HPDE6-E6E7 (cell line): Measurements from ENCODE around the gene SLC28A2.

Source experiments
- DNase-seq: peaks from one replicate; pipeline ENCODE4 v3.0.0; 2011; ENCODE audit warnings: missing footprints; ENCODE audit errors: extremely low spot score

The SLC28A2 gene

DNA sequence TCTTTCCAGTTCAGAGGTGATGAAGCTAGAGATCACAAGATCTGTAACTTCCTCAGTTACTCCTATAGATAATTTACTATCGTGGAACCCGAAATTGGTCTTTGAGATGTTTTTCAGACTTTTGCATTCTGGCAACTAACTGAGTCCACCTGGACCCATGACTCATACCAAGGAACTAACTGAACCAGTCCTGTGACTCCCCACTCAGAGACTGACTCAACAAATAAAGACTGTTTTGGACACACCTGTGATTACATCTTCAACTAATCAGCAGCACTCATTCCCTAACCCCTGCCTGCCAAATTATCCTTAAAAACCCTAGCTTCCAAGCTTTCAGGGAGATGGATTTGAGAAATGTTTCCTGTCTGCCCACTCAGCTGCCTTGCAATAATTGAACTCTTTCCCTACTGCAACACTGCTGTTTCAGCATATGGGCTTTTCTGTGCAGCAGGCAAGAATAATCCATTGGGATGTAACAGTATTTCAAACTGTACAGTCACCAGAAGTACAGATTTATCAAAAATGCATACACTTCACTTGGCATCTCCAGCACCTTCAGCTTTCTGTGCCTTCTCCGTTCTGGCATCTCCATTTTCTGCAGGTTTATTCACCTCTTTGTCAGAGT lies 68.7 kb downstream of the SLC28A2 start:
- peak; percentile 26 for DNase-seq

GRCh38 chr15:45326280-45326679 lies 74.2 kb downstream of the SLC28A2 start:
- no peak for DNase-seq

DNA sequence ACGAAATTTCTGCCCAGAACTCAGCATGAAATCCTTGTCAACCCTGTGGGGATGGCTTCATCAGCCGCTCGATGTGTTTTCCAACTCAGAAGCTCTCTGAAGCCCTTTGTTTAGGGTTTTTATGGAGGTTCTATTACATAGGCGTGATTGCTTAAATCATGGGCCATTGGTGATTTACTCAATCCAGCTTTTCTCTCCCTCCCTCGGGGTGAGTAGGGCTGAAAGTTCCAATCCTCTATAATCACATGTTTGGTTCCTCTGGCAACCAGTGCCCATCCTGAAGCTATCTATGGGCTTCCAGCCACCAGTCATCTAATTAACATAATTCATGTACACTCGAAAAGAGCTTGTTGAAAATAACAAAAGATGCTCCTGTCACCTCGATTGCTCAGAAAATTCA lies 74.7 kb downstream of the SLC28A2 start:
- DNase-seq, result no peak
